ENCODE data around the gene MPP7. TPM values are rescaled to one million over a fixed set of nuclear protein-coding genes. Genes with fewer than 3 reads are reported as not detected.

MPP7 gene
- total and polyA plus RNA-seq, 8 donors, result 11.9 to 38.3 (median 14.4) TPM

GRCh38 chr10:28332726-28333125 lies 29.9 kb upstream of the MPP7 start:
- peak; percentile 21 for ATAC-seq
- TF ChIP-seq CTCF (IDR thresholded peaks at IDR 0.05), result no peak
- Histone ChIP-seq H3K4me3 (no peak overlapping the region), H3K27me3 (no peaks in the 10 kb centered on the region), H3K9me3 (no peaks in the 10 kb centered on the region), H3K27ac (peak overlapping the region; percentile 41 to 91), H3K4me1 (peaks cover 4 to 47% of the 10 kb centered on the region in 2 donors), H3K36me3 (no peaks in the 10 kb centered on the region)
- DNase-seq, result no peak
- intact Hi-C loops (cut with DNase I), result no loop called here

GRCh38 chr10:28331841-28332240 lies 29.0 kb upstream of the MPP7 start:
- no peak for TF ChIP-seq CTCF (IDR thresholded peaks at IDR 0.05)
- H3K4me3 ChIP-seq, result no peak overlapping the region
- H3K27ac ChIP-seq, result peak overlapping the region in 1 of 2 donors; percentile 91
- no peaks in the 10 kb centered on the region for H3K9me3 ChIP-seq
- no peak for DNase-seq
- ATAC-seq, result peak; percentile 34
- peaks cover 12 to 56% of the 10 kb centered on the region in 2 donors for H3K4me1 ChIP-seq
- H3K36me3 ChIP-seq, result no peaks in the 10 kb centered on the region
- intact Hi-C loops (cut with DNase I), result no loop called here
- no peaks in the 10 kb centered on the region for H3K27me3 ChIP-seq

GRCh38 chr10:28331066-28331465 lies 28.2 kb upstream of the MPP7 start:
- DNase-seq, result no peak
- Histone ChIP-seq H3K36me3 (no peaks in the 10 kb centered on the region), H3K9me3 (no peaks in the 10 kb centered on the region), H3K27ac (peak overlapping the region in 1 of 2 donors; percentile 91), H3K4me3 (no peak overlapping the region), H3K27me3 (no peaks in the 10 kb centered on the region), H3K4me1 (peaks cover 20 to 64% of the 10 kb centered on the region in 2 donors)
- intact Hi-C loops (cut with DNase I), result no loop called here
- ATAC-seq, result no peak
- TF ChIP-seq CTCF (IDR thresholded peaks at IDR 0.05), result no peak

GRCh38 chr10:28328346-28328745 lies 25.5 kb upstream of the MPP7 start:
- DNase-seq (no peak), ATAC-seq (peak; percentile 27)
- Histone ChIP-seq H3K4me3 (no peak overlapping the region), H3K27ac (peak overlapping the region in 1 of 2 donors; percentile 78), H3K4me1 (peaks cover 20 to 44% of the 10 kb centered on the region in 2 donors), H3K9me3 (no peaks in the 10 kb centered on the region), H3K27me3 (no peaks in the 10 kb centered on the region), H3K36me3 (no peaks in the 10 kb centered on the region)
- intact Hi-C loops (cut with DNase I), result no loop called here
- no peak for TF ChIP-seq CTCF (IDR thresholded peaks at IDR 0.05)

GRCh38 chr10:28327491-28327880 lies 24.6 kb upstream of the MPP7 start:
- Histone ChIP-seq H3K4me1 (peaks cover 20 to 35% of the 10 kb centered on the region in 2 donors), H3K27me3 (no peaks in the 10 kb centered on the region), H3K36me3 (no peaks in the 10 kb centered on the region), H3K27ac (peak overlapping the region in 1 of 2 donors; percentile 78), H3K4me3 (no peak overlapping the region), H3K9me3 (no peaks in the 10 kb centered on the region)
- no peak for TF ChIP-seq CTCF (IDR thresholded peaks at IDR 0.05)
- ATAC-seq (peak; percentile 34), DNase-seq (no peak)
- intact Hi-C loops (cut with DNase I), result no loop called here
